K562 (cell line): ENCODE measurements around the gene CC2D1A. TPM values are rescaled to one million over a fixed set of nuclear protein-coding genes. Genes with fewer than 3 reads are reported as not detected.

Experiments used
- ATAC-seq: fragments of 200-7000 bp; cut with Tn5 transposase; 3 replicates; pipeline ENCODE4 v1.9.1; 2020; ENCODE audit warnings: moderate library complexity
- BruUV-seq: library from RNA; stranded (reverse); fragments of 400-500 nt; replicated peaks from 2 replicates; lab custom pipeline; 2021; lab: Mats Ljungman, UMichigan
- CTCF ChIA-PET: fragments of 300-600 bp; formaldehyde crosslinking; extraction: SDS; loops from one replicate; lab custom pipeline; 2021; ENCODE audit warnings: low intra/inter-chr PET ratio; lab: Yijun Ruan, JAX
- POLR2A ChIA-PET: fragments of 300-600, 350-650 bp; sonication (Branson Sonifier 250); formaldehyde crosslinking; extraction: SDS; loops from one replicate; lab custom pipeline; 2021; ENCODE audit warnings: antibody characterized with exemption, inconsistent platforms; lab: Yijun Ruan, JAX
- DNase-seq, 4 experiments: peaks; one replicate each; pipeline versions ENCODE4 v3.0.0 to v3.0.0-alpha.2; 2011 to 2018; ENCODE audit warnings: low spot score in 3 of 4, mixed read lengths in 3 of 4; ENCODE audit errors: extremely low read depth in 1 of 4
- FAIRE-seq: peaks from 2 replicates; lab custom pipeline; 2011; peaks lifted over from hg19 to GRCh38; lab: Jason Lieb, UNC
- H2AFZ ChIP-seq: 2 replicates; pipeline ENCODE4 v1.6.0; 2011; ENCODE audit warnings: low read depth, low read length, control low read depth, inconsistent platforms
- H3K27ac ChIP-seq: fragments of 200-600 bp; 3 replicates; pipeline ENCODE4 v1.8.0; 2011; ENCODE audit warnings: low read depth, mild to moderate bottlenecking, control low read depth, inconsistent platforms, low read length, moderate library complexity, mixed read lengths; ENCODE audit errors: extremely low read depth
- H3K27me3 ChIP-seq, 2 experiments: fragments of 300-600 bp in 1 of 2; 2 replicates in 1 of 2; 3 replicates in 1 of 2; pipeline versions ENCODE4 v1.6.0 to v1.8.0; 2011; ENCODE audit warnings: inconsistent platforms in 2 of 2, low read length in 2 of 2, mild to moderate bottlenecking in 1 of 2, mixed read lengths in 1 of 2, moderate library complexity in 1 of 2; ENCODE audit not compliant: control insufficient read depth in 2 of 2, insufficient read depth in 2 of 2
- H3K36me3 ChIP-seq: fragments of 300-600 bp; 3 replicates; pipeline ENCODE4 v1.8.0; 2011; ENCODE audit warnings: mild to moderate bottlenecking, low read length, inconsistent platforms; ENCODE audit not compliant: control insufficient read depth, insufficient read depth
- H3K4me1 ChIP-seq, 2 experiments: fragments of 200-600 bp in 1 of 2; replicated peaks in 1 of 2; 2 replicates in 1 of 2; 3 replicates in 1 of 2; pipeline versions ENCODE4 v1.5.1 to v1.8.0; 2011; ENCODE audit warnings: inconsistent platforms in 2 of 2, low read length in 2 of 2, mild to moderate bottlenecking in 1 of 2, mixed read lengths in 1 of 2, moderate library complexity in 1 of 2; ENCODE audit not compliant: control insufficient read depth in 2 of 2, insufficient read depth in 2 of 2
- H3K4me2 ChIP-seq: 2 replicates; pipeline ENCODE4 v1.6.1; 2011; ENCODE audit warnings: low read length, control low read depth, inconsistent platforms, mixed read lengths; ENCODE audit not compliant: insufficient read depth
- H3K4me3 ChIP-seq: fragments of 200-600 bp; sonication (generic), shearing (Covaris generic); 2 replicates; pipeline ENCODE4 v1.5.1; 2016; ENCODE audit warnings: control low read depth, inconsistent platforms
- H3K79me2 ChIP-seq: fragments of 200-600 bp; 3 replicates; pipeline ENCODE4 v1.8.0; 2011; ENCODE audit warnings: low read length, inconsistent platforms; ENCODE audit not compliant: control insufficient read depth, insufficient read depth
- H3K9ac ChIP-seq, 2 experiments: 2 replicates each; pipeline versions ENCODE4 v1.6.0 to v1.6.1; 2011; ENCODE audit warnings: low read depth in 2 of 2, low read length in 2 of 2, control low read depth in 1 of 2, inconsistent platforms in 1 of 2, mild to moderate bottlenecking in 1 of 2, mixed read lengths in 1 of 2; ENCODE audit not compliant: insufficient read depth in 1 of 2
- H3K9me1 ChIP-seq: one replicate; pipeline ENCODE4 v1.6.0; 2011; ENCODE audit warnings: inconsistent platforms, mild to moderate bottlenecking, low read length, moderate library complexity; ENCODE audit not compliant: control insufficient read depth, insufficient read depth
- H3K9me3 ChIP-seq: replicated peaks from 2 replicates; pipeline ENCODE4 v1.5.1; 2011; ENCODE audit warnings: low read depth, low read length, inconsistent platforms; ENCODE audit not compliant: control insufficient read depth, insufficient read depth
- H4K20me1 ChIP-seq: replicated peaks from 2 replicates; pipeline ENCODE4 v1.6.1; 2011; ENCODE audit warnings: low read length, inconsistent platforms, mixed read lengths; ENCODE audit not compliant: control insufficient read depth, insufficient read depth
- IRF1 ChIP-seq: sonication (generic); formaldehyde crosslinking; IDR thresholded peaks from 2 replicates; pipeline ENCODE4 v1.8.0; 2022; ENCODE audit warnings: missing genetic modification reagents, mild to moderate bottlenecking, borderline replicate concordance
- POLR2AphosphoS2 ChIP-seq: IDR thresholded peaks from 2 replicates; pipeline ENCODE4 v1.6.1; 2012; ENCODE audit warnings: low read length, improper control_type of control experiment
- POLR2G ChIP-seq: fragments of 200-400 bp; formaldehyde crosslinking; IDR thresholded peaks from 2 replicates; pipeline ENCODE4 v1.6.1; 2017; ENCODE audit warnings: low read depth, mild to moderate bottlenecking, antibody characterized with exemption, low read length, moderate library complexity
- RBFOX2 ChIP-seq: fragments of 200-400 bp; formaldehyde crosslinking; IDR thresholded peaks from 2 replicates; pipeline ENCODE4 v1.6.1; 2017; ENCODE audit warnings: low read depth, mild to moderate bottlenecking, low read length, moderate library complexity
- SUPT5H ChIP-seq: fragments of 450-650 bp; IDR thresholded peaks from 2 replicates; pipeline ENCODE4 v1.6.1; 2016
- ZBTB9 ChIP-seq: fragments of 450-650 bp; formaldehyde crosslinking; IDR thresholded peaks from 2 replicates; pipeline ENCODE4 v1.4.0; 2020; ENCODE audit warnings: mild to moderate bottlenecking, moderate library complexity
- WGBS: fragments of 100-300 bp; shearing (Covaris generic); methylation state at CpG from one replicate; pipeline ENCODE4 v1.1.6; 2016; ENCODE audit warnings: low coverage, mixed read lengths; ENCODE audit not compliant: insufficient coverage; ENCODE audit errors: missing lambda C conversion rate; 5-methylcytosine and 5-hydroxymethylcytosine counted together
- in situ Hi-C: fragments of 300-500 bp; cut with MboI; formaldehyde crosslinking; loops from 4 replicates; pipeline ENCODE4 v1.15.0; 2018; ENCODE audit warnings: inconsistent platforms, mixed read lengths
- intact Hi-C: fragments of 100-400 bp; cut with micrococcal nuclease; formaldehyde crosslinking; loops from 2 replicates; pipeline ENCODE4 v1.14.2; 2022
- polyA plus RNA-seq, 8 experiments: library from polyadenylated mRNA; depleted of rRNA in 4 of 8; stranded (reverse) in 5 of 8; unstranded in 3 of 8; fragments of >200 nt; fragmentation: Nextera tagmentation in 2 of 8; fragmentation: Illumina TruSeq in 1 of 8; extraction: Ambion mirVana in 2 of 8; extraction: Trizol in 1 of 8; gene quantifications; 2 replicates each; pipeline versions ENCODE4 v1.2.1 to v1.2.3, GENCODE V29; 2011 to 2014; ENCODE audit warnings: inconsistent platforms in 1 of 8, missing spikeins in 1 of 8
- total RNA-seq, 7 experiments: library from RNA; depleted of rRNA in 6 of 7; stranded (reverse); fragments of >200 nt in 6 of 7; fragmentation: Illumina TruSeq in 2 of 7; extraction: Trizol in 2 of 7; gene quantifications; 2 replicates each; pipeline versions ENCODE4 v1.2.1 to v1.2.3, GENCODE V29; 2011 to 2021; ENCODE audit warnings: low replicate concordance in 1 of 7

CC2D1A gene
- total and polyA plus RNA-seq, 9 of the 15 experiments (the other 6 are each of a cell fraction or from before 2014, with no cell fraction given), result 0.32 to 31.0 (median 12.9) TPM

GRCh38 chr19:13960863-13961784 is 55.1 kb downstream of the CC2D1A start:
- Histone ChIP-seq H3K9me1 (no peaks in the 10 kb centered on the region), H3K27ac (no peak overlapping the region), H3K36me3 (peaks cover 83% of the 10 kb centered on the region), H3K4me3 (no peak overlapping the region), H3K4me1 (peaks cover 7 to 64% of the 10 kb centered on the region in 2 experiments; a peak in 4 of 5 replicates), H3K9ac (peak overlapping the region in 1 of 2 experiments; percentile 26; a peak in 1 of 4 replicates), H2AFZ (no peak overlapping the region), H3K79me2 (no peaks in the 10 kb centered on the region), H4K20me1 (no peaks in the 10 kb centered on the region), H3K27me3 (no peaks in the 10 kb centered on the region), H3K4me2 (no peak overlapping the region), H3K9me3 (no peaks in the 10 kb centered on the region)
- intact Hi-C loops, result no loop called here
- CTCF ChIA-PET, result no interaction called here
- no peak for DNase-seq
- 93% methylated on average over 34 of the region's 39 CpGs for WGBS
- in situ Hi-C loops, result no loop called here
- no peak for ATAC-seq
- no TSS peak for BruUV-seq
- no peak for FAIRE-seq
- peak; percentile 62; the same call in 1 of the 2 replicates for TF ChIP-seq POLR2G
- TF ChIP-seq RBFOX2, result peak; percentile 33; the same call in 1 of the 2 replicates
- no peak for TF ChIP-seq IRF1 (CRISPR knock-in tag)
- TF ChIP-seq ZBTB9, result peak; percentile 21; the same call in 1 of the 2 replicates
- TF ChIP-seq POLR2AphosphoS2, result 0 out of 2 replicates have a peak, but pooled peaks have one; percentile 27
- TF ChIP-seq SUPT5H, result peak; percentile 19; the same call in 1 of the 2 replicates
- POLR2A ChIA-PET, result interaction anchor here (0.6 to 4.1 kb wide), 5 partner anchors 8 to 70 kb away, joined by 3 to 12 read pairs (median 3); partner anchors contain the start of gene DCAF15
